ENCODE data around the gene IFITM1.
"Not testable (repeated sequence)": the region's sequence is repeated elsewhere in the genome, so short reads cannot be mapped to it uniquely, and the experiment has no call there.

Gene IFITM1

GRCh38 chr11:284105-285020 is 29.5 kb upstream of the IFITM1 start:
- no peak for TF ChIP-seq CTCF (IDR thresholded peaks at IDR 0.05; ENCODE audit: insufficient read depth, missing control alignments)
- no peak for FAIRE-seq
- DNase-seq (ENCODE audit: insufficient read length, low spot score) = no peak

- DNase-seq (ENCODE audit: insufficient read length, low spot score) (no peak), FAIRE-seq (no peak)
- TF ChIP-seq CTCF (IDR thresholded peaks at IDR 0.05; ENCODE audit: insufficient read depth, missing control alignments) = no peak
These were observed 28.6 kb upstream of the IFITM1 start for GRCh38 chr11:285021-285893.

- FAIRE-seq (no peak), DNase-seq (ENCODE audit: insufficient read length, low spot score) (no peak)
- TF ChIP-seq CTCF (IDR thresholded peaks at IDR 0.05; ENCODE audit: insufficient read depth, missing control alignments) = no peak
These were observed 28.0 kb upstream of the IFITM1 start for GRCh38 chr11:285894-286220.

GRCh38 chr11:286977-287820 is 26.6 kb upstream of the IFITM1 start:
- not testable (repeated sequence) for FAIRE-seq; DNase-seq (ENCODE audit: insufficient read length, low spot score)

GRCh38 chr11:287821-288477 is 25.9 kb upstream of the IFITM1 start:
- DNase-seq (ENCODE audit: insufficient read length, low spot score) (no peak), FAIRE-seq (no peak)
- TF ChIP-seq CTCF (IDR thresholded peaks at IDR 0.05; ENCODE audit: insufficient read depth, missing control alignments) = no peak

GRCh38 chr11:288478-289397 is 25.1 kb upstream of the IFITM1 start, which contains the start of gene PGGHG:
Gene PGGHG (plus strand): TSS chr11:289126. CDS start chr11:289817, 691 bp downstream.
- no peak for TF ChIP-seq CTCF (IDR thresholded peaks at IDR 0.05; ENCODE audit: insufficient read depth, missing control alignments)
- FAIRE-seq = no peak
- DNase-seq (ENCODE audit: insufficient read length, low spot score) = peak; percentile 71
